Gastroesophageal sphincter (tissue), 4 donors: ENCODE results near the gene ARL16. TPM values are rescaled to one million over a fixed set of nuclear protein-coding genes. Genes with fewer than 3 reads are reported as not detected.

Experiments
- ATAC-seq: fragments of 150-250 bp; one replicate; pipeline ENCODE4 v1.9.1; 2016; ENCODE audit warnings: mild to moderate bottlenecking, moderate library complexity
- H3K27ac ChIP-seq, 4 donors: fragments of 200-600 bp; sonication (generic) in 3 of 4; 1 replicate in 3 of 4; 2 replicates in 1 of 4; pipeline ENCODE4 v1.5.1; 2016 to 2019
- H3K27me3 ChIP-seq: fragments of 200-600 bp; sonication (generic); one replicate; pipeline ENCODE4 v1.5.1; 2019
- H3K36me3 ChIP-seq, 2 donors: fragments of 200-600 bp; sonication (generic); one replicate each; pipeline ENCODE4 v1.5.1; 2019; ENCODE audit warnings: control low read depth in 1 of 2
- H3K4me1 ChIP-seq, 3 donors: fragments of 200-600 bp; sonication (generic); 1 replicate in 2 of 3; 2 replicates in 1 of 3; pipeline ENCODE4 v1.5.1; 2016 to 2019; ENCODE audit warnings: control low read depth in 2 of 3
- H3K4me3 ChIP-seq, 2 donors: fragments of 200-600 bp; sonication (generic); one replicate each; pipeline ENCODE4 v1.5.1; 2019; ENCODE audit warnings: mild to moderate bottlenecking in 1 of 2, moderate library complexity in 1 of 2
- H3K9me3 ChIP-seq, 3 donors: fragments of 200-600 bp; sonication (generic); one replicate each; pipeline ENCODE4 v1.5.1; 2017 to 2019; ENCODE audit warnings: control low read depth in 2 of 3
- EP300 ChIP-seq: sonication (generic); formaldehyde crosslinking; IDR thresholded peaks from one replicate; pipeline ENCODE4 v1.6.1; 2017; ENCODE audit warnings: antibody characterized with exemption, mild to moderate bottlenecking
- POLR2A ChIP-seq, 2 donors: fragments of 450-650 bp; IDR thresholded peaks; one replicate each; pipeline ENCODE4 v1.6.1; 2017; ENCODE audit warnings: antibody characterized with exemption in 2 of 2, mild to moderate bottlenecking in 2 of 2, moderate library complexity in 1 of 2
- POLR2AphosphoS5 ChIP-seq: sonication (generic); formaldehyde crosslinking; IDR thresholded peaks from one replicate; pipeline ENCODE4 v1.6.1; 2017; ENCODE audit warnings: antibody characterized with exemption
- WGBS, 2 donors: methylation state at CpG; one replicate each; pipeline ENCODE4 v1.1.5; 2018; ENCODE audit warnings: low coverage in 1 of 2; 5-methylcytosine and 5-hydroxymethylcytosine counted together
- total RNA-seq, 4 donors: library from RNA; depleted of rRNA; stranded (reverse); fragments of >200 nt; gene quantifications; one replicate each; pipeline ENCODE4 v1.1.0, GENCODE V29; 2016
- TF ChIP-seq, protein P1 (sequence below), 4 experiments: fragments of 200-600 bp in 2 of 4; fragments of 450-650 bp in 2 of 4; sonication (generic) in 1 of 4; IDR thresholded peaks; one replicate each; pipeline ENCODE4 v1.5.1; 2017 to 2019; ENCODE audit warnings: antibody characterized with exemption in 4 of 4, mild to moderate bottlenecking in 2 of 4, moderate library complexity in 2 of 4

ARL16 gene
- total RNA-seq, 4 donors from 2014 or later: 26.2 to 52.8 (median 30.2) TPM

DNA sequence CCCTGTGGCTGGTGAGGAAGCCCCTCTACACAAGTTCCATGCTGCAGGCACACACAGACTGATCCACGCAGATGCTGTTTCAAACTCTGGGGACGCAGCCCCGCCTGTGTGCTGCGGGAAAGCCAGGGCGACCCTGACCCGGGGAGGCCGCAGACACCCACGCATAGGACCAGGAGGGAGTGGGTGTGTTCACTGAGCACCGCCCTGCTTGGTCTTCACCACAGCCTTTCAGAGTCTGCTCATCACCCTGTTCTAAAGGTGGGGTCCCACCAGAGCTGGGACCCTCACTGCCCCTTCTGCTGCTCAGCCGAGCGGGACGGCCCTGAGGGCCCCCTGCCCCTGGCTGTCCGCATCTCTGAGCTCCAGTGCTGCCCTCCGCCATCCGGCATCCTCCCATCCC is 39.1 kb downstream of the ARL16 start:
- H3K27me3 ChIP-seq: peaks cover 26% of the 10 kb centered on the region
- peaks cover 0 to 8% (median 0%) of the 10 kb centered on the region in 3 donors for H3K4me1 ChIP-seq
- TF ChIP-seq, protein P1, sequence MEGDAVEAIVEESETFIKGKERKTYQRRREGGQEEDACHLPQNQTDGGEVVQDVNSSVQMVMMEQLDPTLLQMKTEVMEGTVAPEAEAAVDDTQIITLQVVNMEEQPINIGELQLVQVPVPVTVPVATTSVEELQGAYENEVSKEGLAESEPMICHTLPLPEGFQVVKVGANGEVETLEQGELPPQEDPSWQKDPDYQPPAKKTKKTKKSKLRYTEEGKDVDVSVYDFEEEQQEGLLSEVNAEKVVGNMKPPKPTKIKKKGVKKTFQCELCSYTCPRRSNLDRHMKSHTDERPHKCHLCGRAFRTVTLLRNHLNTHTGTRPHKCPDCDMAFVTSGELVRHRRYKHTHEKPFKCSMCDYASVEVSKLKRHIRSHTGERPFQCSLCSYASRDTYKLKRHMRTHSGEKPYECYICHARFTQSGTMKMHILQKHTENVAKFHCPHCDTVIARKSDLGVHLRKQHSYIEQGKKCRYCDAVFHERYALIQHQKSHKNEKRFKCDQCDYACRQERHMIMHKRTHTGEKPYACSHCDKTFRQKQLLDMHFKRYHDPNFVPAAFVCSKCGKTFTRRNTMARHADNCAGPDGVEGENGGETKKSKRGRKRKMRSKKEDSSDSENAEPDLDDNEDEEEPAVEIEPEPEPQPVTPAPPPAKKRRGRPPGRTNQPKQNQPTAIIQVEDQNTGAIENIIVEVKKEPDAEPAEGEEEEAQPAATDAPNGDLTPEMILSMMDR (IDR thresholded peaks at IDR 0.05): no peak
- TF ChIP-seq POLR2AphosphoS5: no peak
- TF ChIP-seq POLR2A (IDR thresholded peaks at IDR 0.05): no peak
- TF ChIP-seq EP300: no peak
- no peaks in the 10 kb centered on the region for H3K36me3 ChIP-seq
- 90 to 100% methylated on average over 1 to 2 of the region's 15 CpGs for WGBS, 2 donors
- H3K9me3 ChIP-seq: peaks cover 0 to 11% (median 0%) of the 10 kb centered on the region in 3 donors
- ATAC-seq: no peak
- no peak overlapping the region for H3K4me3 ChIP-seq
- no peak overlapping the region for H3K27ac ChIP-seq

DNA sequence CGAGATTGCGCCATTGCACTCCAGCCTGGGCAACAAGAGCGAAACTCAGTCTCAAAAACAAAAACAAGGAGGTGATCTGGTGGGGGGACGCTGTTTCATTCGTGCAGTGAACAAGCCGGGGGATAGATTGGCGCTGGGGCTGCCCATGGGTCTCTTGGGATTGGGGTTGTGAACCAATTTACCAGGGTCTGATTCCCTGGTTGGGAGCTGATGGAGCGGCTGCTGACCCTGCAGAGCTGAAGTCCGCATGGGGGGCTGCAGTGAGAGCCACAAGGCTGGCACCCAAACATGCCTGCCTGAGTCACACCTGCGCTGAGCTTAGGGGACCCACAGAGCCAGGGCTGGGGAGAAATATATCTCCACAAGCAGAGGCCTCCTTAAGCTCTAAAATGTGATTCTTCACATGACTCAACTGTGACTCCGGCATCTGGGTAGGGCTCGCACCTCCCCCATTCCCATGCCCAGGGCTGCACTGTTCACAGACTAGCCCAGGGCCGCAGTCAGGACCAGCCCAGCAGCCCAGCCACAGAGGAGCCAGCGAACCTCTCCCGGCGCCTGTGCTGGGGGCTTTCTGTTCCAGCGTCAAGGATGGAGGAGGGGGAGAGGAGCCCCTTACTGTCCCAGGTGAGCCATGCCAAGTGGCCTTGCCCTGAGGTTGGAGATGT is 41.6 kb downstream of the ARL16 start:
- TF ChIP-seq, protein P1 (IDR thresholded peaks at IDR 0.05): no peak
- no peak for TF ChIP-seq EP300
- no peak for TF ChIP-seq POLR2AphosphoS5
- TF ChIP-seq POLR2A (IDR thresholded peaks at IDR 0.05): no peak
- WGBS, 2 donors: 85% methylated on average over 4 of the region's 17 CpGs; no CpG with 5 or more reads in 1 of the 2 donors
- H3K9me3 ChIP-seq: no peaks in the 10 kb centered on the region
- peaks cover under 1% of the 10 kb centered on the region for H3K27me3 ChIP-seq
- H3K4me3 ChIP-seq: no peak overlapping the region
- no peak for ATAC-seq
- H3K27ac ChIP-seq: no peak overlapping the region
- H3K4me1 ChIP-seq: peaks cover 0 to 8% (median 3%) of the 10 kb centered on the region in 3 donors
- no peaks in the 10 kb centered on the region for H3K36me3 ChIP-seq

DNA sequence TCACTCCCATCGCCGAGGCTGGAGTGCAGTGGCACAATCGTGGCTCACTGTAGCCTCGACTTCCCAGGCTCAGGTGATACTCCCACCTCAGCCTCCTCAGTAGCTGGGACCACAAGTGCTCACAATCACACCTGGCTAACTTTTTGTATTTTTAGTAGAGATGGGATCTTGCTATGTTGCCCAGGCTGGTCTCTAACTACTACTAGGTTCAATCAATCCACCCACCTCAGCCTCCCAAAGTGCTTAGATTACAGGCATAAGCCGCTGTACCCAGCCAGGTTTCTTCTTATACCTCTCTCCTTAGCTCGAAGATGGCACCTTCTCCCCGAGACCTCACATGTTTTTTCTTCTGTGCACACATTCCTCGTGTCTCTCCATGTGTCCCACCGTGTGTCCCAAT is 43.6 kb downstream of the ARL16 start:
- no peak overlapping the region for H3K27ac ChIP-seq
- no peaks in the 10 kb centered on the region for H3K9me3 ChIP-seq
- H3K36me3 ChIP-seq: no peaks in the 10 kb centered on the region
- no peak overlapping the region for H3K4me3 ChIP-seq
- 80 to 100% methylated on average over 8 to 9 of the region's 9 CpGs for WGBS, 2 donors
- TF ChIP-seq POLR2AphosphoS5: no peak
- TF ChIP-seq EP300: no peak
- TF ChIP-seq, protein P1 (IDR thresholded peaks at IDR 0.05): no peak
- no peak for TF ChIP-seq POLR2A (IDR thresholded peaks at IDR 0.05)
- peaks cover 3 to 22% (median 13%) of the 10 kb centered on the region in 3 donors for H3K4me1 ChIP-seq
- no peaks in the 10 kb centered on the region for H3K27me3 ChIP-seq
- ATAC-seq: no peak

DNA sequence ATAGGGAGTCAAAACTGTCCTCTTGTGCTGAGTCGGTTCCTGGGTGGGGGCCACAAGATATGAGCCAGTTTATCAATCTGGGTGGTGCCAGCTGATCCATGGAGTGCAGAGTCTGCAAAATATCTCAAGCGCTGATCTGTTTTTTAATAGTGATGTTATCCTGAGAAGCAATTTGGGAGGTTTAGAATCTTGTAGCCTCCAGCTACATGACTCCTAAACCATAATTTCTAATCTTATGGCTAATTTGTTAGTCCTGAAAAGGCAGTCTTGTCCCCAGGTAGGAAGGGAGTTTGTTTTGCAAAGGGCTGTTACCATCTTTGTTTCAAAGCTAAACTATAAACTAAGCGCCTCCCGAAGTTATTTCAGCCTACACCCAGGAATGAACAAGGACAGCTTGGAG is 44.9 kb downstream of the ARL16 start:
- 67 to 73% methylated on average over 2 to 4 of the region's 4 CpGs for WGBS, 2 donors
- no peak for ATAC-seq
- TF ChIP-seq POLR2A (IDR thresholded peaks at IDR 0.05): no peak
- no peak for TF ChIP-seq EP300
- TF ChIP-seq, protein P1 (IDR thresholded peaks at IDR 0.05): no peak
- TF ChIP-seq POLR2AphosphoS5: no peak
- H3K36me3 ChIP-seq: no peaks in the 10 kb centered on the region
- H3K4me3 ChIP-seq: no peak overlapping the region
- H3K4me1 ChIP-seq: peaks cover 3 to 36% (median 13%) of the 10 kb centered on the region in 3 donors
- no peaks in the 10 kb centered on the region for H3K9me3 ChIP-seq
- H3K27me3 ChIP-seq: no peaks in the 10 kb centered on the region
- no peak overlapping the region for H3K27ac ChIP-seq
